CD4-positive, alpha-beta T cell treated with Interleukin-4 for 4 hours (primary cell): ENCODE data around the gene MTAP.
A peak's percentile ranks its signal among the peaks of the same experiment; 100 is the strongest.

ENCODE experiments used
- DNase-seq: peaks from one replicate; pipeline ENCODE4 v3.0.0-alpha.2; 2020

The MTAP gene

GRCh38 chr9:21802418-21803000 is at the start of gene MTAP:
Gene MTAP (plus strand): TSS chr9:21802636. CDS start chr9:21802749, 113 bp downstream.
- peak; percentile 73 for DNase-seq

- no peak for DNase-seq
These were observed 48.9 kb upstream of the MTAP start for GRCh38 chr9:21753523-21753922.

- no peak for DNase-seq
These were observed 47.7 kb upstream of the MTAP start for GRCh38 chr9:21754741-21755140.

- no peak for DNase-seq
These were observed 43.9 kb upstream of the MTAP start for GRCh38 chr9:21758540-21758939.

- DNase-seq: no peak
These were observed 41.0 kb upstream of the MTAP start for GRCh38 chr9:21761309-21761901.

GRCh38 chr9:21762064-21762463 is 40.4 kb upstream of the MTAP start:
- no peak for DNase-seq

- DNase-seq: no peak
These were observed 37.6 kb upstream of the MTAP start for GRCh38 chr9:21764846-21765245.

GRCh38 chr9:21766096-21766495 is 36.3 kb upstream of the MTAP start:
- no peak for DNase-seq

- no peak for DNase-seq
These were observed 31.4 kb upstream of the MTAP start for GRCh38 chr9:21770871-21771560.

- no peak for DNase-seq
These were observed 24.7 kb upstream of the MTAP start for GRCh38 chr9:21777701-21778100.

- no peak for DNase-seq
These were observed 24.1 kb upstream of the MTAP start for GRCh38 chr9:21778304-21778703.

GRCh38 chr9:21779397-21779796 is 23.0 kb upstream of the MTAP start:
- no peak for DNase-seq

GRCh38 chr9:21781656-21782055 is 20.8 kb upstream of the MTAP start:
- no peak for DNase-seq

- DNase-seq: no peak
These were observed 20.2 kb upstream of the MTAP start for GRCh38 chr9:21782205-21782604.

- DNase-seq: no peak
These were observed 13.7 kb upstream of the MTAP start for GRCh38 chr9:21788752-21789151.

GRCh38 chr9:21789541-21790037 is 12.8 kb upstream of the MTAP start:
- peak; percentile 76 for DNase-seq

GRCh38 chr9:21795483-21795882 is 7.0 kb upstream of the MTAP start:
- DNase-seq: no peak

GRCh38 chr9:21796768-21797167 is 5.7 kb upstream of the MTAP start:
- no peak for DNase-seq

- no peak for DNase-seq
These were observed 1.3 kb upstream of the MTAP start for GRCh38 chr9:21800931-21801682.

GRCh38 chr9:21801683-21802417 is 586 bp upstream of the MTAP start:
- peak; percentile 5 for DNase-seq

- no peak for DNase-seq
These were observed 1.2 kb downstream of the MTAP start for GRCh38 chr9:21803649-21804048.

- no peak for DNase-seq
These were observed 1.9 kb downstream of the MTAP start for GRCh38 chr9:21804331-21804730.

- no peak for DNase-seq
These were observed 2.4 kb downstream of the MTAP start for GRCh38 chr9:21804791-21805190.
